Karpas-422 (cell line): ENCODE results near the gene CDPF1. TPM values are rescaled to one million over a fixed set of nuclear protein-coding genes. Genes with fewer than 3 reads are reported as not detected.

Experiments
- DNase-seq: peaks from one replicate; pipeline ENCODE4 v3.0.0-alpha.2; 2015
- H2AFZ ChIP-seq: fragments of 200-600 bp; sonication (generic); 2 replicates; pipeline ENCODE4 v1.6.1; 2014; ENCODE audit warnings: antibody characterized with exemption, low read length, mixed read lengths
- H3K27ac ChIP-seq: fragments of 200-600 bp; sonication (generic); 2 replicates; pipeline ENCODE4 v1.5.1; 2014; ENCODE audit warnings: mild to moderate bottlenecking, low read length, moderate library complexity
- H3K27me3 ChIP-seq: fragments of 200-600 bp; sonication (generic); 2 replicates; pipeline ENCODE4 v1.6.1; 2014; ENCODE audit warnings: low read length, mixed read lengths
- H3K36me3 ChIP-seq: fragments of 200-600 bp; sonication (generic); 2 replicates; pipeline ENCODE4 v1.6.1; 2014; ENCODE audit warnings: low read length, mixed read lengths; ENCODE audit not compliant: insufficient read depth
- H3K4me1 ChIP-seq: fragments of 200-600 bp; sonication (generic); 2 replicates; pipeline ENCODE4 v1.6.1; 2014; ENCODE audit warnings: mild to moderate bottlenecking, low read length, mixed read lengths
- H3K4me2 ChIP-seq: fragments of 200-600 bp; sonication (generic); 2 replicates; pipeline ENCODE4 v1.6.1; 2014; ENCODE audit warnings: low read length, low read depth, mild to moderate bottlenecking; ENCODE audit not compliant: poor library complexity, severe bottlenecking
- H3K4me3 ChIP-seq: fragments of 200-600 bp; sonication (generic); 2 replicates; pipeline ENCODE4 v1.5.1; 2014; ENCODE audit warnings: mild to moderate bottlenecking, antibody characterized with exemption, low read length, mixed read lengths
- H3K79me2 ChIP-seq: fragments of 200-600 bp; sonication (generic); 2 replicates; pipeline ENCODE4 v1.6.1; 2014; ENCODE audit warnings: mild to moderate bottlenecking, low read length, mixed read lengths
- H3K9ac ChIP-seq: fragments of 200-600 bp; sonication (generic); 2 replicates; pipeline ENCODE4 v1.6.0; 2014; ENCODE audit warnings: low read length
- H3K9me2 ChIP-seq: fragments of 200-600 bp; sonication (generic), shearing (Covaris generic); replicated peaks from 2 replicates; pipeline ENCODE4 v1.6.0; 2014; ENCODE audit warnings: mild to moderate bottlenecking, low read length, moderate library complexity; ENCODE audit not compliant: insufficient read depth
- H3K9me3 ChIP-seq: fragments of 300-700, 200-600 bp; sonication (generic); 2 replicates; pipeline ENCODE4 v1.6.1; 2014; ENCODE audit warnings: low read length, mixed read lengths
- H4K20me1 ChIP-seq: fragments of 200-600 bp; sonication (generic); 2 replicates; pipeline ENCODE4 v1.6.1; 2014; ENCODE audit warnings: mild to moderate bottlenecking, antibody characterized with exemption, low read length, low read depth; ENCODE audit not compliant: insufficient read depth
- total RNA-seq: library from RNA; depleted of rRNA; stranded (reverse); fragments of >200 nt; shearing (Covaris generic); gene quantifications from 2 replicates; pipeline ENCODE4 v1.2.3, GENCODE V29; 2014; ENCODE audit warnings: low replicate concordance; rRNA removed

CDPF1 gene, protein sequence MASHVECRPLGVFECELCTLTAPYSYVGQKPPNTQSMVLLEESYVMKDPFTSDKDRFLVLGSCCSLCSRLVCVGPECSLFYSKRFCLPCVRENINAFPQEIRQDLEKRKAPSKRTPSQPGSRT
- total RNA-seq: 9.8 and 20.7 TPM in 2 replicates

DNA sequence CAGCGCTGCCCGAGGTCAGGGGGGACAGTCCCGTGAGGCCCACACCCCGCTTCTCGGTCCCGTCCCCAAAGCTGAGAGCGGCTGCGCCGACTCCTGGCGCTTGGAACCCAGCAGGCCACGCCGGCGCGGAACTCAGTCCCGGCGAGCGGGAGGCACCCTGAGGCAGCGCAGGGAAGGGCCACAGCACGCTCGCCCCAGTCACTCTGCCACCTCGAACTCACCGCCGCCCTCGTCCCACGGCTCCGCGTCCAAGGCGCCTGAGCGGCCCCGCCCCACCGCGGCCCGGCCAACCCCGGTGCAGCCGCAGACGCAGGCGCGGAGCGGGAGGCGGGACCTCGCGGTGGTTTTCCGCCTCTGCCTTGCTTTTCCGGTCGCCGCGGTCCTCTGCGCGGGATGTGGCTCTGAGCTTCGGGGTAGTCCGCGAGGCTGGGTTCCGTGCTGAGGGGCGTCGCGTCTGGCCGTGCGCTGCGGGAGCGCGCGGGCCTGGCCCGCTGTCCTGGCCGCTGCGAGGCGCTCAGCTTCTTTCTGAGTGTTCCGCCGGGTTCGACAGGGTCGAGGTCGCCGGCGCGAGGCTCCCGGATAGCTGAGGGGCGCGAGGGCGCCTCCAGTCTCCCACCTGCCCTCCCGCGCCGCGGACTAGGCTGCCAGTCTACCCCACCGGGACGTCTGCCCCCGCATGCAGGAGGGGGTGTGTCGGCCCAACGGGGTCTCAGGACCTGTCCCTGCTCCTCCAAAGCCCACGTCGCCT lies at the start of gene CDPF1:
TSS of gene CDPF1 (minus strand) at position 259 of the 748 bp plus-strand sequence. CDS start 2,009 bp downstream, outside the sequence.
- peak; percentile 95 for DNase-seq
- Histone ChIP-seq H3K9ac (peak within 1 kb of the TSS; percentile 99), H3K36me3 (no peaks in the 10 kb centered on the region), H3K9me2 (no peaks in the 10 kb centered on the region), H3K27ac (peak within 1 kb of the TSS; percentile 77), H3K4me2 (peak within 1 kb of the TSS; percentile 88), H3K4me1 (peaks cover 23% of the 10 kb centered on the region), H3K27me3 (no peaks in the 10 kb centered on the region), H4K20me1 (no peaks in the 10 kb centered on the region), H3K4me3 (peak within 1 kb of the TSS; percentile 97), H3K9me3 (no peaks in the 10 kb centered on the region), H2AFZ (peak within 1 kb of the TSS; percentile 89; the same call in 1 of the 2 replicates), H3K79me2 (peaks cover 9% of the 10 kb centered on the region)

DNA sequence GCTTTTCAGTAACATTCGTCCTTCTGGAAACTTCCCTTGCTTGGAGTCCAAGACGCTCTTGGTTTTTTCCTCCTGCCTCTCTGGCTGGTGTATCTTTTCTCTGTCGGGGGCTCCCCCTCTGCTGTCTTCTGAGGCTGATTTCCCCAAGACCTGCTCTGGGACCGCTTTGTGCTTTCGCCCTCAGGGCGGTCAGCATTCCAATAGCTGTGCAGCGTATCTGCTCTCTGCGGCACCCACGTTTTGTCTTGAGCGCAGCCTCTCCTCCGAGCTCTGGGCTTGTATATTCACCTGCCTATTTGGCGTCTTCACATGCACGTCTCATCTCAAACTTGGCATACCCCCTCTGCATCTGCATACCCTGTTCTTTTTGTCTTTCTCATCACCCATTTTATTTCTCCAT lies 49.0 kb upstream of the CDPF1 start:
- Histone ChIP-seq H3K4me3 (no peak overlapping the region), H3K9me3 (no peaks in the 10 kb centered on the region), H2AFZ (no peak overlapping the region), H3K9ac (no peak overlapping the region), H3K4me2 (no peak overlapping the region), H3K36me3 (peaks cover 25% of the 10 kb centered on the region; the same call in 1 of the 2 replicates), H3K79me2 (peaks cover 62% of the 10 kb centered on the region), H3K27me3 (no peaks in the 10 kb centered on the region), H3K4me1 (peaks cover 23% of the 10 kb centered on the region), H3K27ac (no peak overlapping the region), H4K20me1 (0 out of 2 replicates have a peak, but pooled peaks cover 4% of the 10 kb centered on the region), H3K9me2 (no peaks in the 10 kb centered on the region)
- DNase-seq: no peak

DNA sequence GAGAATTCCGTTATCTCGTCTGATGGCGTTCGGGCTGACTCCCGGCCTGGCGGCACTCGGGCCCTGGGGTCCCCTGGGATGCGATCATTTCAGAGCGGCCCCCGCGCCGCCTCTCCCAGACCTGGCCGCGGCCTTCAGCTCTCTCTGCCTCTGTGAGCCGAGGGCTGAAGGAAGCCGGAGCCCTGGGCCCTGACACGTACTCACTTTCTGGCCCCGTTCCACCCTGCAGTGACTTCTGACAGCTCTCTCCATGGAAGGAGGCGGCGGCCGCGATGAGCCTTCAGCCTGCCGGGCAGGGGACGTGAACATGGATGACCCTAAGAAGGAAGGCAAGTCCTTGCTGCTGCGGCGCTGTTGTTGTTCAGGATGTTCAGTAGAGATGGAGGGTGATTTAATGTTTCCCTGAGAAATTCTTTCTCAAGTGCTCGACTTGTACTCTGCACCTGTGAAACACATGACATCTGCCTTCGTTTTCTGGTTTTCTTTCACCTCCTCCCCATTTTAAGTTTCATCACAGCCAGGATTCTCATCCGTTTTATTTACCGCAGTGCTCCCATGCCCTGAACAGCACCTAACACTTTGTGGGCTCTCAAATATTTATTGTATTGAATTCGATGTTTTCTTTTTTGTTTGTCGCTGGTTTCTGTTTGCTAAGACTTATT lies 47.2 kb upstream of the CDPF1 start:
- Histone ChIP-seq H3K79me2 (peaks cover 46% of the 10 kb centered on the region), H3K27ac (peak overlapping the region; percentile 60), H3K4me1 (peaks cover 37% of the 10 kb centered on the region), H3K4me3 (peak overlapping the region; percentile 88), H4K20me1 (no peaks in the 10 kb centered on the region), H3K36me3 (peaks cover 24% of the 10 kb centered on the region; the same call in 1 of the 2 replicates), H2AFZ (peak overlapping the region; percentile 29; the same call in 1 of the 2 replicates), H3K27me3 (no peaks in the 10 kb centered on the region), H3K4me2 (peak overlapping the region; percentile 91), H3K9ac (peak overlapping the region; percentile 86), H3K9me2 (no peaks in the 10 kb centered on the region), H3K9me3 (no peaks in the 10 kb centered on the region)
- DNase-seq: peak; percentile 71

DNA sequence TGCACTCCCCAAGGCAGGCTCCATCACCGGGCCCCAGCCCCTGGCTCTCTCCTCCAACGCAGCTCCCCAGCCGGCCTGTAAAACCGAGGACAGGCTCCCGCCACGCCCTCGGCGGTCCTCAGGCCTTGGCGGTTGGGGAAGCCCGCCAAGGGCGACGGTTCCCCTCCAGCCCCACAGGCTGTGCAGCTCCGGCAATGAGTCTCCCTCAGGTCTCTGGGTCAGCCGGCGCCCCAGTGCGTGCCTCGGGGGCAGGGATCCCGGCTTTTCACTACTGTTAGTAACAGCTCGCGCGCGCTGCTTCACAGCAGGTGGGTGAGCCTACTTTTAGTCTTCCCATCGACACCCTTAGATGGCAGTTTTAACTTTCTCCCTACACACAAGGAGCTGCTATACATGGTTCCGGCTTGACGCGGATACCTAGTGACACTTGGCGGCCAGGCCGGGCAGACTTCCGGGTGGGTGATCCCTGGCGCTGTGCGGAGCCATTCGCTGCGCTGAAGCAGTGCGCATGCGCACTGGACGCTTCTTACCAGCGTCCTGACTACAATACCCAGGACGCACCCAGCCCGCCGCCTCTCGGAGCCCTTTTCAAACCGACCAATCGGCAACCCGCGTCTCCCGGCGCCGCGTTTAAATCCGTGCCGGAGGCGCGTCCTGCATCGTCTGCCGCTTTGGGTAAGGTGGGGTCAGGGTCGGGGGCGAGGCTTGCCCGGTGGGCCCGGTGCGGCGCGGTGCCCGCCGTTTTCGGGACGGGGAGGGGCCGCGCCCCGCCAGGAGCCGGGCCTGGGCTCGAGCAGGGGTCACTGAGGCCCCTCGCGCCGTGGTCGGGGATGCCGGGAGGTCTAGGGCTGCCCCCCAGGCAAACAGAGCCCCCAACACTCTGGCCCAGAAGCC lies 46.4 kb upstream of the CDPF1 start, which contains the start of gene GTSE1:
TSS of gene GTSE1 (plus strand) at position 614 of the 894 bp plus-strand sequence. CDS start 531 bp downstream, outside the sequence.
- peak within 1 kb of the TSS; percentile 91 for H3K4me2 ChIP-seq
- peak within 1 kb of the TSS; percentile 80; the same call in 1 of the 2 replicates for H2AFZ ChIP-seq
- H3K27ac ChIP-seq: peak within 1 kb of the TSS; percentile 81
- H3K4me3 ChIP-seq: peak within 1 kb of the TSS; percentile 88
- H3K9me3 ChIP-seq: no peaks in the 10 kb centered on the region
- peak within 1 kb of the TSS; percentile 90 for H3K9ac ChIP-seq
- no peaks in the 10 kb centered on the region for H4K20me1 ChIP-seq
- H3K4me1 ChIP-seq: peaks cover 37% of the 10 kb centered on the region
- peaks cover 44% of the 10 kb centered on the region for H3K79me2 ChIP-seq
- no peaks in the 10 kb centered on the region for H3K27me3 ChIP-seq
- peak; percentile 99 for DNase-seq
- peaks cover 28% of the 10 kb centered on the region; the same call in 1 of the 2 replicates for H3K36me3 ChIP-seq
- no peaks in the 10 kb centered on the region for H3K9me2 ChIP-seq

DNA sequence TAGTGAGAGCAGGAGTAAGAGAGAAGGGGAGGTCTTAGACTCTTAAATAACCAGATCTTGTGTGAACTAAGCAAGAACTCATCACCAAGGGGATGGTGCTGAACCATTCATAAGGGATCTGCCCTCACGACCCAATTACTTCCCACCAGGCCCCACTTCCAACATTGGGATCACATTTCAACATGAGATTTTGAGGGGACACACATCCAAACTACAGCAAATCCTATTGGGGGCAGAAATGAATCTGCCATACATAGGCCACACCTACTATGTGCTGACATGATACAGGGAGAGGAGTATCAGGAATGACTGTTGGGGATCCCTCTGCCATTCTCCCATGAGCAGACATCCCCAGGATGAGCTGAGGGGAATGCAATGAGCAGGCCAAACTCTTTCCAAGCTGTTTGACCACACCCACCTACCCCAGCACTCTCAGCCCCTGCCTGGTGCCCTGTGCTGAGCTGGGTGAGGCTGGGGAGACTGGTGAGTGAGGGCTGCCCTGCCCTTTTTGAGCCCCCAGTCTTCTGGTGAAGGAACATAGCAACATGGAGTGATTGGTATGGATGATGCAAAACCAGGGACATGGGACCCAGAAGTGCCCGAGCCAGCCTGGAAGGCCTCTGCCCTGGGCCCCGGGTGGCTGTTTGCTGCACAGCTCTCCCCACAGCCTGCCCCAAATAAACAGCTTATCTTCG lies 45.3 kb upstream of the CDPF1 start:
- H3K9me2 ChIP-seq: no peaks in the 10 kb centered on the region
- peak overlapping the region; percentile 88 for H3K4me3 ChIP-seq
- peak; percentile 62 for DNase-seq
- H3K36me3 ChIP-seq: peaks cover 23% of the 10 kb centered on the region
- H3K79me2 ChIP-seq: peaks cover 36% of the 10 kb centered on the region
- no peaks in the 10 kb centered on the region for H4K20me1 ChIP-seq
- H3K4me2 ChIP-seq: peak overlapping the region; percentile 91
- H3K27me3 ChIP-seq: no peaks in the 10 kb centered on the region
- H3K4me1 ChIP-seq: peaks cover 37% of the 10 kb centered on the region
- H3K27ac ChIP-seq: peak overlapping the region; percentile 81
- peak overlapping the region; percentile 80; the same call in 1 of the 2 replicates for H2AFZ ChIP-seq
- H3K9me3 ChIP-seq: no peaks in the 10 kb centered on the region
- peak overlapping the region; percentile 90 for H3K9ac ChIP-seq

DNA sequence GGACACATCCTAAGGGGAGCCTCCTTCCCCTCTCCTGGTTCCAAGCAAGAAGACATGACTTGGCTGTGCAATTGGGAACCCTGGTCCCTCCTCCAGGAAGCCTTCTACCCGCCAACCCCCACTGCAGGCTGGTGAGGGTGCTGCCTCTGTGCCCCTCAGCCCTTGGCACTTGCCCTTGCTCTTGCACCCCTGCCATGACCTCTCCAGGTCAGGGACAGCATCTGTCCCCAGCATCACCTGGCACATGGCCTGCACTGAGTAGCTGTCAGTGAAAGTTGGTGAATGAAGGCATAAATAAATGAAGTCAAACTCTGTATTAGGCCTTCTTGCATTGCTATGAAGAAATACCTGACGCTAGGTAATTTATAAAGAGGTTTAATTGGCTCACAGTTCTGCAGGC lies 44.7 kb upstream of the CDPF1 start:
- Histone ChIP-seq H4K20me1 (no peaks in the 10 kb centered on the region), H3K27ac (no peak overlapping the region), H3K79me2 (peaks cover 31% of the 10 kb centered on the region), H2AFZ (no peak overlapping the region), H3K9ac (0 out of 2 replicates have a peak overlapping the region, but pooled peaks have one; percentile 90), H3K4me1 (peaks cover 37% of the 10 kb centered on the region), H3K27me3 (no peaks in the 10 kb centered on the region), H3K9me2 (no peaks in the 10 kb centered on the region), H3K36me3 (peaks cover 20% of the 10 kb centered on the region), H3K9me3 (no peaks in the 10 kb centered on the region), H3K4me3 (peak overlapping the region; percentile 88; the same call in 1 of the 2 replicates), H3K4me2 (peak overlapping the region; percentile 91)
- no peak for DNase-seq

DNA sequence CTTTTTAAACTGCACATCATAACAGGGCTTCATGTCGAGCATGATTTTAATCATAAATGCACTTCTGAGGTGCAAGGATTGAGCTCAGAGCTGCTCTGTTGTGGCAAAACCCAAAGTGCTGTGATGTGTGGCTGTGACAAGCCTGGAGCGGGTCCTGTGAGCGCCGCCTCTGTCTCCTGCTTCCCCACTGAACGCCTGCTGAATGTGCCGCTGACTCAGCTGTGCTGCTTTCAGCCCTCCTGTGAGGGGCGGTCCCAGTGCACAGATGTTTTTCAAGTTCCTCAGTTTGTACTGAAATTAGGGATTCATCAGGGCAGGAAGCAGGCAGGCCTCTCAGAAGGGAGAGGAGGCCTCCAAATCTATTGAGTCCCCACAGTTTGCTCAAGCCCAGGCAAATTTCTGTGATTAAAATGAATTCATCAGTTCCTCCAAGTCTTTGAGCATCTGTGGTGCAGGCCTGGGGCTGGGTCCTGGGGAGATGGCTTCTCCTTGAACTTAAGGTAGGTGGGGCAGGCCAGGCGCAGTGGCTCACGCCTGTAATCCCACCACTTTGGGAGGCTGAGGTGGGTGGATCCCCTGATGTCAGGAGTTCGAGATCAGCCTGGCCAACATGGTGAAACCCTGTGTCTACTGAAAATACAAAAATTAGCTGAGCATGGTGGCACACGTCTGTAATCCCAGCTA lies 43.6 kb upstream of the CDPF1 start:
- no peak for DNase-seq
- no peak overlapping the region for H3K4me2 ChIP-seq

More for the DNA sequence above, 43.6 kb upstream of the CDPF1 start:
- H3K36me3 ChIP-seq: peaks cover 12% of the 10 kb centered on the region
- H3K9me2 ChIP-seq: no peaks in the 10 kb centered on the region
- H3K27me3 ChIP-seq: no peaks in the 10 kb centered on the region
- no peak overlapping the region for H3K4me3 ChIP-seq
- H2AFZ ChIP-seq: no peak overlapping the region
- peaks cover 24% of the 10 kb centered on the region for H3K79me2 ChIP-seq
- no peak overlapping the region for H3K9ac ChIP-seq
- H4K20me1 ChIP-seq: no peaks in the 10 kb centered on the region
- H3K9me3 ChIP-seq: no peaks in the 10 kb centered on the region
- peaks cover 39% of the 10 kb centered on the region for H3K4me1 ChIP-seq
- H3K27ac ChIP-seq: no peak overlapping the region
